Activated T-cell treated with anti-CD3 and anti-CD28 coated beads for 24 hours (primary cell): Measurements from ENCODE around the gene GLRX3.
"Not testable (repeated sequence)": the region's sequence is repeated elsewhere in the genome, so short reads cannot be mapped to it uniquely, and the experiment has no call there.

Source experiments
- DNase-seq: peaks from one replicate; pipeline ENCODE4 v3.0.0-alpha.2; 2020; ENCODE audit warnings: low read depth

Gene GLRX3

DNA sequence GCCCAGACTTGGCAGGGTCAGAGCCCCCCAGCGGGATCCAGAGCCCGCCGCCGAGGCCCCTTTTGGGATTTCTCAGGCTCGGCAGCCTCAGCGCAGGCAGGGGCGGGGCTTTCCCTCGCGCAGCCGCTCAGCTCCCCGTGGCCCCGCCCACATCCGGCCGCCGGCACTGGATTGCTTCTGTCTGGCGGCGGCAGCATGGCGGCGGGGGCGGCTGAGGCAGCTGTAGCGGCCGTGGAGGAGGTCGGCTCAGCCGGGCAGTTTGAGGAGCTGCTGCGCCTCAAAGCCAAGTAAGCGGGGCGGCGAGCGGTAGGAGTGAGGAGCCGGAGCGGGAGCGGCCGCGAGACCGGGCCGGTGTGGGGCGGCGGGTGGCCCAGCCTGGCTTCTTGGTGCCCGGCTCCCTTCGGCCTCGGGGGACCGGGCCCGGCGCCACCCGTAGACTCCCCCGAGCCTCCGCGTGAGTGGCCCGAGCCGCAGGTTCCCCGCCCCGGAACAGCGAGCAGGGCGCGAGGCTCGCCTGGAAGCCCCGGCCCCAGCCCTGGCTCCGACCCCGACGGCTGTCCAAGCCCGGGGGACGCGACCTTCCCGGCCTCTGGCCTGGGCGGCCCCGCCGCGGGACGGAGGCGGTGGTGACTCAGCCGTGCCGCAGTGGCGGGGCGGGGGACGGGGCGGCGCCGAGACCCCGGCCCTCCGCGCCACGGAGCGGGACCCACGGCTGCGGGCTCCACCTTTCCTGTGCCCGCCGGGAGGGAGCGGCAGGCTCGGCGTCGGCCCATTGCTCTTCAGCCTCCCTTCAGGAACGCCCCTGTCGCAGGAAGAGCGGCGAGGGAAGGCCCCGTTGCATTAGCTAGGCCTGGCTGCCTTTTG, at the start of gene GLRX3:
Gene GLRX3 (plus strand): TSS at position 166 of the 864 bp plus-strand sequence. CDS start 30 bp downstream, at position 196.
- DNase-seq = peak; percentile 84

DNA sequence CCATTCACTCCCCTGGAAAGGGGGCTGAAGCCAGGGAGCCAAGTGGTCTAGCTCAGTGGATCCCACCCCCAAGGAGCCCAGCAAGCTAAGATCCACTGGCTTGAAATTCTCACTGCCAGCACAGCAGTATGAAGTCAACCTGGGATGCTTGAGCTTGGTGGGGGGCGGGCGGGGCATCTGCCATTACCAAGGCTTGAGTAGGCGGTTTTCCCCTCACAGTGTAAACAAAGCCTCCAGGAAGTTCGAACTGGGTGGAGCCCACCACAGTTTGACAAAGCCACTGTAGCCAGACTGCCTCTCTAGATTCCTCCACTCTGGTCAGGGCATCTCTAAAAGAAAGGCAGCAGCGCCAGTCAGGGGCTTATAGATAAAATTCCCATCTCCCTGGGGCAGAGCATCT, 45.6 kb upstream of the GLRX3 start:
- DNase-seq = not testable (repeated sequence)

GRCh38 chr10:130099344-130099743, 36.8 kb upstream of the GLRX3 start:
- DNase-seq = no peak

DNA sequence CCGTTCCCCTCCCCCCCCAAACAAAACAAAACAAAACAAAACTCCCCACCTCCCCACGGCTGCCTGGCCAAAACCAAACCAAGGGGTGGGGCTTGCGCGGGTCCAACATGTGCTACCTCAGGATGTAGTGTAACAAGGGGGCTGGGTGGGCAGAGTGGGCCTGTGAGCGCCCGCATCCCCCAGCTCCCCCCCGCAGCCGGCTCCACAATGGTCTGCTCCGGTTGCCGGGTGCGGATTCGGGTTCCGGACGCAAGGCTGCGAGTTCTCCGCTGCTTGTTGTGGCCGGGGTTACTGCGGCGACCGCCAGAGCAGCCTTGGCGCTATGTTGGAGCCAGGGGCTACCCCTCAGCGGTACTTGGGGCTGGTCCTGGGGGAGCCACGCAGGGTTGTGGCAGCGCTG, 30.5 kb upstream of the GLRX3 start:
- DNase-seq = no peak

DNA sequence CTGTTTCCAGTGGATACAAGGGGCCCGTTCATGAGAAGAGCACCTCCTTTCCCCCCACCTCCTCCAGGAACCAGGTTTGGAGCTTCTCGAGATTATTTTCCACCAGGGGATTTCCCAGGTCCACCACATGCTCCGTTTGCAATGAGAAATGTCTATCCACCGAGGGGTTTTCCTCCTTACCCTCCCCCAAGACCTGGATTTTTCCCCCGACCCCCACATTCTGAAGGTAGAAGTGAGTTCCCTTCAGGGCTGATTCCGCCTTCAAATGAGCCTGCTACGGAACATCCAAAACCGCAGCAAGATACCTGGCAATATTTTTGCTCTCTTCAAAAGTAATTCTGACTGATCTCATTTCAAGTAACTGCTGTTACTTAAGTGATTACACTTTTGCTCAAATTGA, 28.0 kb upstream of the GLRX3 start:
- DNase-seq = not testable (repeated sequence)

DNA sequence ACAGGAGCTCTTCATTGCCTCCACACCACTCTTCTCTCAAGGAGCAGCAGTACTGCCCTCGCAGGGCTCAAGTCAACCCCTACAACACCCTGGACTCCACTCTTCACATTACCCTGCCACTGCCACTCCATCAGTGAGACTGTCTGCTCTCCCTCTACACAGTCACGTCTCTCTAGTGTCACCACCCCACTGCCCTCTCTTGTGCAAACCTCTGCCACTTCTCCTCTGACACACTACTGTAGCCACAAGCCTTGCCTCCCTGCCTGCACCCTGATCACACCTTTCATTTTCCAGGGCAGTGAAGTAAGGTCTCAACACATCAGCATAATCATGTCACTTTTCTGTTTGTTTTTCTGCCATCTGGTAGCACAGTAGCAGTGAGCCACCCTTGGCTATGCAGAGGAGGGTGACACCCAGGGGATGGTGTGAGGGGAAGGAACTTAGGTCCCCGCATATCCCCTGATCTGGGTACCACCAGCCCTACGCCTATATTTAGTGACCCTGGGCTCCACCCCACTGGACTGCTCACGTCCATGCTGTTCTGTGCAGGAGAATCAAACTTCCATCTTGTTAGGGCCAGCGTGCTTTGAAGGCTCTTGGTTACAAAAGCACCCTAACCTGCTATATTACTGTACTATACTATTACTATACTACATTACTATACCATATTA, 27.1 kb upstream of the GLRX3 start:
- no peak for DNase-seq

GRCh38 chr10:130109796-130110245, 26.4 kb upstream of the GLRX3 start:
- peak; percentile 58 for DNase-seq

DNA sequence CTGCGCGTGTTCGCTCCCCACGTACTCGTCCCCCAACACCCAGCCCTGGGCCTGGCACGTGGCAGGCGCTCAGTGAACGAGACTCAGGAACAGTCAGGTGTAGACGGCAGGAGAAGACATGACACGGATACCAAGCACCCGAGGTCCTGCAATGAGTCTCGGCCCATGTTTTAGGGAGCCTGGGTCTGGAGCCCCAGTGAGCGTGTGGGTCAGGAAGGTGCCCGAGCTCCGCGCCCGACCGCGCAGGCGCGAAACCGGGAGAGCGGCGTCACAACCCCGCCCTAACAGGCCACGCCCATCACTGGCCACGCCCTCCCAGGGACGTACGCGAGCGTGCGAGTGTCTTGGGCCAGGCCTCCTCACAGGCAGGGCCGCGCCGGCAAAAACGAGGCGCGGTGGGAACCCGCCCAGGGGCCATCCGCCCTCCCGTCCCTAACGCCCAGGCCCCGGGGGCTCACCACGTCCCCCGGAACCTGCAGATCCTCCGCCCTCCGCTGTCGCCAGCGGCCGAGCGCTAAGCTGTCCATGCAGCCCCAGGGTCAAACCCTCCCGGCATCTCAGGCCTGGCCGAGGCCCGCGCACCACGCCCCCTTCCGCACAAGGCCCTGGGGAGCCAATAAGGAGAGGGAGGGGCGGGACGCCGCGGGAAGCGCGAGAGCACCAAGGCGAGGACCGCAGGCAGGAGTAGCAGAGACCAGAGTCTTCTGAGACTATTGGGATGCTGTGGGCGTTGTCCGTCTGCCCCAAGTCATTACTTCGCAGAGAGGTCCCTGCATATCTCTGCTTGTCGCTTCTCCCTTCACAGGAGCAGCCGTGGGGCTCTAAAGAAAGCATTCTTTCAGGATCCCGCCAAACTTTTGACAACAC, 25.7 kb upstream of the GLRX3 start, which contains the start of gene C10orf143:
Gene C10orf143 (minus strand): TSS at position 585 of the 867 bp plus-strand sequence. CDS start 58 bp downstream, at position 527.
- DNase-seq = peak; percentile 98

GRCh38 chr10:130111113-130111851, 24.9 kb upstream of the GLRX3 start:
- DNase-seq = peak; percentile 91

DNA sequence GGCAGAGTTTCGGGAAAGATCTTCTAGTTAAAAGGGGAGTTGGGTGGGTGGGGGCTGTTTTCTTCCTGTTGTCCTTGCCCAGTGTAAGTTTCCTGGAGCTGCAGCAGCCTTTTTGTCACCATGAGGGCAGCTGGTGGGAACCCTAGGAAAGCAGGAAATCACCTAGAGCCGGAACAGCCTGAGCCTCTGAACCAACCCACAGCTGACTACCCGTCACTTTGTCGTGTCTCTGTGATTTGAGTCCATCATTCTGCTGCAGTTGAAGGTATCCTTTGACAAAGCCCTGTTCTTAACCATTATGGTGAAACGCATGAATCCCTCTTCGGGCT, 24.4 kb upstream of the GLRX3 start:
- DNase-seq = no peak

DNA sequence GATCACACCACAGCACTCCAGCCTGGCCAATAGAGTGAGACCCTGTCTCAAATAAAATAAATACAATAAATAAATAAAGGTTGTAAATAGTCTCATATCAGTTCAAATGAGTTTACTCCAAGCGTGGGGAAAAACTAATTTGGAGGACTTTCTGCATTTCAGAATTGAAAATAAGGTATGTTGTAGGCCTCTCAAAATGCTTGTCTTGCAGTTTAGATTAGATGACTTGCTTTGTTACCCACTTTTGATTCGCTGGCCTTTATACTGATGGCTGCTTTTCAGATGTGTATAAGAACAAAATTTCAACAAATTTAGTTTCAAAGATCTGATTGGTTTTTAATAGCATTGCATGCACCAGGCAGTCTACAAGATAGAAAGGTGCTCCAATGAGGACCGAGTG, 23.4 kb upstream of the GLRX3 start:
- no peak for DNase-seq

DNA sequence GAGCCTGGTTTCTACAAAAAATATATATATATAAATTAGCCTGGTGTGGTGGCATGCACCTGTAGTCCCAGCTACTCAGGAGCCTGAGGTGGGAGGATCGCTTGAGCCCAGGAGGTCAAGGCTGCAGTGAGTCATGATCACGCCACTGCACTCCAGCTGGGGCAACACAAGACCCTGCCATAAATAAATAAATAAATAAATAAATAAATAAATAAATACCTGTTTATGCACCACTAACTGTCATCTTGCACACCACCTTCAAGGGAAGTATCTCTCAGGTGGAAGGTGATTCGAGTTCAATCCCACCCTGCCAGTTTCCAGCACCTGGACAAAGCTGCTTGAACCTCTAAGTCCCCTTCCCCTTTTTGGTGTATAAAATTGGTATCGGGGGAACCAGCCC, 19.2 kb upstream of the GLRX3 start:
- not testable (repeated sequence) for DNase-seq

GRCh38 chr10:130117535-130117934, 18.7 kb upstream of the GLRX3 start:
- DNase-seq = not testable (repeated sequence)

DNA sequence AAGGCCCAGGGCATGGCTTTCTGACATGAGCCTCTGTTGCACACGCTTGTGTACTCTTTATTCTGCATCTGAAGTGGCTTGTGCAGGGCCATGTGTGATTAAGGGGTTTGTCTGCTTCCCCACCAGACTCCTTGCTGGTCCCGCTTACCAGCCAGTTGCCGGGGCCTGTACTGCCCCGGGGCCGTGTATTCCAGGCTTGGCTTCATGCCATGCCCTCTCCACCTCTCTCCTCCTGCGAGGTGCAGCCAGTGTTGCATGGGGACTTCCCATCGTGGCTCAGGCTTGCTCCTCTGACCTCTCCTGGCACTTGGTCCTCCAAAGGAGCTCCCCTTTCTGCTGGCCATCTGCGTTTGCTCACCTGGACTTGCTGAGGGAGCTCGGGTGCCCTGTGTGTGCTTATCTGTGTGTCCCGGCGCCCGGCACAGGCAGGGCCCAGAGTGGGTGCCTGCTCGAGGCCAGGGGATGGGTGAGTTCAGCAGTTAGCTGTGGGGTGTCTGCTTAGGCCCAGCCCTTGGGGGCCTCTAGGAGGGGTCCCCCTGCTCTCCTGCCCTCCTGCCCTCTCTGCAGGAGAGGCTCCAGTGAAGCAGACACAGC, 14.6 kb upstream of the GLRX3 start:
- no peak for DNase-seq

DNA sequence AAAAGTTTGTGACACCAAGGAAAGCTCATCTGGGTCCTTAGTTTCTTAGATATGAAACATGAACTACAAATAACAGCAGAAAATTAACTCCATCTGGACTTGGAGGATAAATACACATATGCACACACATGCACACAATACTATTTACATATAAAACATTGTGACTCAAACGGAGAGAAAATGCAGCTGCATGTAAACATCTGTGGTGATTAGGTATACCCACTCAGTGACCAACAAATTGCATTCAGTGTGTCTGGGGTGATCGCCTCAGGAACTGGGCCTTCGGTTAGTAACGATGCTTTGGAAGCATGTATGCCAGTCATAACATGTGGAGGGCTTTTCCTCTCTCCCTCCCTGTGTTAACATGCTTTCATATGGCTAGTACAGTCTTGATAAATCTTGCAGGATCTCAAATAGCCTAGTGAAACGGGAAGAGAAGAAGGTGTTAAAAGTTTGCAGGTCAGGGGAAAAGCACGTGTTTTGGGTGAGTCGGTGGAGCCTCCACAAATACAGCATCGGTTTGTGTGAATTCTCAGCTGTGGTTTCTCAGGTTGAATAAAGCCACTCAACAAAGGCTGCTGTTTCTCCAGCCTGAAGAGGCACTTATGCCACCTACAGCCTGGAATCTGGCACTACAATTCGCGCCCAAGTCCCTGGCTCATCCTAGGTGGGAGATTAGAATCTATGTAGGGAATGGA, 8.7 kb upstream of the GLRX3 start:
- no peak for DNase-seq

GRCh38 chr10:130128062-130128781, 8.0 kb upstream of the GLRX3 start:
- DNase-seq = no peak

- no peak for DNase-seq
Measured at GRCh38 chr10:130128922-130129321, 7.3 kb upstream of the GLRX3 start.

GRCh38 chr10:130135676-130136225, 440 bp upstream of the GLRX3 start:
- no peak for DNase-seq

DNA sequence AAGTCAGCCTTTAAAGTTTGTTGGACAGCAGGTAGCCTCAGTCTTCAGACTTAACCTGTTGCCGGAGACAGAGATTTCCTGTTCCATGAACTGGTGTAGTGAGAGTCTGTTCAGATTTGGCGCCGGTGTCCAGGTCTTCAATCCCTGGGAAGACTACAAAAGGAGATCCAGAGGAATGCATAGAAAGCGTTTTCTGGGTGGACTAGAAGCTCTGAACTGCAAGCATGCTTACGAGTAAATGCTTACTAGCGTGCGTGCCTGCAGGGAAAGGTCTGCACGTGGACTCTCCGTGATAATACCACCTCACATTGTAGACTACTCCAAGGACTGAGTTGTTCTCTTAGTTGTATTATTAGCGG, 878 bp downstream of the GLRX3 start:
- no peak for DNase-seq
